Right renal pelvis (tissue), 4 donors: ENCODE data around the gene POFUT2. TPM values are rescaled to one million over a fixed set of nuclear protein-coding genes. Genes with fewer than 3 reads are reported as not detected.

Experiments
- DNase-seq, 4 donors: peaks; one replicate each; pipeline ENCODE4 v3.0.0-alpha.2; 2013; ENCODE audit warnings: low read depth in 4 of 4, low spot score in 3 of 4, missing footprints in 1 of 4
- polyA plus RNA-seq, 4 donors: library from polyadenylated mRNA; unstranded; fragments of 120-200 nt; gene quantifications; one replicate each; pipeline ENCODE4 v1.2.1, GENCODE V29; 2013; ENCODE audit not compliant: insufficient read length in 4 of 4

The POFUT2 gene
- polyA plus RNA-seq, 4 donors, result 34.6 to 42.1 (median 35.3) TPM

DNA sequence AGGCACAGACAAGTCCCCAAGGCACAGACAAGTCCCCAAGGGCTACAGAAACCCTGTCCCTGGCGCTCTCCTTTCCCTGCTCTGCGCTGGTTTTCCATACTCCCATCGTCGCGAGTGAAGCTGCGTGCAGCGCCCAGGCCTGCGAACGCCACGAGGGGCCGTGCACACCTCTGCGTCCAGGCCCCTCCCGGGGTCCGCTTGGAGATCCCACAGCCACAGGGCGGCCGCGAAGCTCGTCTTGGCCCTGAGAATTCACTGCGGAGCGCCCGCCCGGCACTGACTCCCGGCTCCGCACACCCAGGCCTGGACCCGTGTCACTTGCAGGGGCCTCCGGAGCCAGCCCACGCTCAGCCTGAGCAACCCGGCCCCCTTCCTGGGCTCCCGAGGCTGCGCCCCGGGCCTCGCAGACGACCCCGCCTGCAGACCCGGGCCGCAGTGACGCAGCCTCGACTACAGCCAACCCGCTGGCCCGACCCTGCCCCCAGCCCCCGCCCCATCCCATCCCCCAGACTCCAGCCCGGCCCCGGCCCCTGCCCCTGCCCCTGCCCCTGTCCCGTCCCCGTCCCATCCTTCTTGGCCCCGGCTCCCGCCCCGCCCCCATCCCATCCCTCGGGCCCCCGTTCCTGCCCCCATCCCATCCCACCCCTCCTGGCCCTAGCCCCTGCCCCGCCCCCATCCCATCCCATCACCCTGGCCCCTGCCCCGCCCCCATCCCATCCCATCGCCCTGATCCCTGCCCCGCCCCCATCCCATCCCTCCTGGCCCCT lies 841 bp downstream of the POFUT2 start:
- DNase-seq, result no peak

DNA sequence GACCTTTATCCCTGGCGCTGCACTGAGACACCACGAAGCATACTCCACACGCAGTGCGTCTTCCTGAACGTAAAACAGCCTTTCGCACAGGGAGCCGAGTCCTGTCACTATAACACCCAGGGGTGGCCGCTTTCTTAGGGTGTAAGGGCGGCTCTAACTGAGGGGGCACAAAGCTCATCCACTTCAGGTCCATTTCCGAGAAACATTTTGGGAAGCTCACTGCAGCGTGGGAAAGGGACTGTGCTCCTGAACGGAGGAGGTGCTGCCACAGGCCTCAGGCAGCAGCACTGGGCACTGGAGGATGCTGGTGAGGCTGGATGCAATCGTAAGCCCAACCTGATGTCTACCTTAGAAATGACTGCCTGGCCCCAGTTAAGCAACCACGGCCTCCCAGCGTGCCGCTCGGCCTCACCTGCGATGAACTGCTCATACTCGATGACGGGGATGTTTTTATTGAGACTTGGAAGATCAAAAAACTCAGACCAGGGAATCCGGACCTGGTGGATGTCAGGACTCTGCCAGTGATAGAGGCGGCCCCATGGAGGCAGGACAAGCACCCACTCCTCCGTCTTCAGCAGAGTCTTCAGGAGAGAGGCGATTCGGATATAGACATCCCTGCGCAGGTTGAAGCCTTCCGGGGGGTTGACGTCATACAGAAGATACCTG lies 2.3 kb downstream of the POFUT2 start:
- DNase-seq, result no peak

DNA sequence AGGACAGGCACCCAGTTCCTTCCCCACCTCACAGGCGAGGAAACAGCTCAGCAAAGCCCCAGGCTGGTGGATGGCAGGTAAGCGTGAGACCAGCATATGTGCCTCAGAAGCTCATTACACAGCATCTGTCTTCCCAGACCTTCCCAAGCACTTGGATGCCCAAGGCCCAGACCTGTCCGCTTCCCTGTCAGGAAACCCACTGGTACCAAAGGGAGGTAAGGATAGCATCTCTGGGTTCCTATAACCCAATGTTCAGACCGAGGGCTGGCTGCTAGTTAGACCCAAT lies 3.3 kb downstream of the POFUT2 start:
- no peak for DNase-seq

DNA sequence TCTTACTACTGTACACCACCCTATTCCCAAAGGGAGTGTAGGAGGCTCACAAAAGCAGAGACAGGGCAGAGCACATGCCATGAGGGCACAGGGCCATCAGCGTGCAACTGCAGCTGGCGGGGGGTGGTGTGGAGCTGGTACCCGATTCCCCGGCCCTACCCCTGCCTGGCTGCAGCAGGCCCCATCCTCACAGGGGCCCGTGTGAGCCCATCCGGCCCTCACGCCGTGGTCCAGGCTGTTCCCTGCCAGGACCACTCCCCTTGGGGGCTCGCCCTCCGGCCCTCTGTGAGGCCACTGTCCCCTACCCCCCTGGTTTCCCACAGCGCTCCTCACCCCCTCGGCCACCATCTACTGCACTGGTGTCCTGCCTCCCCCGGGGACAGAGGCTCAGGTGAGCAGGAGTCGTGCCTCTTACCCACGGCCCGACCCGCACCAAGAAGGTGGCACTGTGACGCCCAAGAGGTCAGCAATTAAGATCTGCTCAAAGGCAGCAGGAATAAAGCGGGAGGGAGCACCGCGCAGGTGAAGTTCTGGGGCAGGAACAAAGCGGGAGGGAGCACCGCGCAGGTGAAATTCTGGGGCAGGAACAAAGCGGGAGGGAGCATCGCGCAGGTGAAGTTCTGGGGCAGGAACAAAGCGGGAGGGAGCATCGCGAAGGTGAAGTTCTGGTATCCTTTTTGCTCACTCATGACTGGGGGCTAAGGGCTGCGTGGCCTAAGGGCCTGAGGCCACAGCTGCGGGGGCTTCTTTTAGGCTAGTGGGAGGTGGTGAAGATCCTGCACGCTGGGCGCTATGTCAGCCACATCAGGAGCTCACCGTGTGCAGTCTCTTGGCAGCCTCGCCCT lies 3.9 kb downstream of the POFUT2 start:
- DNase-seq, result no peak

DNA sequence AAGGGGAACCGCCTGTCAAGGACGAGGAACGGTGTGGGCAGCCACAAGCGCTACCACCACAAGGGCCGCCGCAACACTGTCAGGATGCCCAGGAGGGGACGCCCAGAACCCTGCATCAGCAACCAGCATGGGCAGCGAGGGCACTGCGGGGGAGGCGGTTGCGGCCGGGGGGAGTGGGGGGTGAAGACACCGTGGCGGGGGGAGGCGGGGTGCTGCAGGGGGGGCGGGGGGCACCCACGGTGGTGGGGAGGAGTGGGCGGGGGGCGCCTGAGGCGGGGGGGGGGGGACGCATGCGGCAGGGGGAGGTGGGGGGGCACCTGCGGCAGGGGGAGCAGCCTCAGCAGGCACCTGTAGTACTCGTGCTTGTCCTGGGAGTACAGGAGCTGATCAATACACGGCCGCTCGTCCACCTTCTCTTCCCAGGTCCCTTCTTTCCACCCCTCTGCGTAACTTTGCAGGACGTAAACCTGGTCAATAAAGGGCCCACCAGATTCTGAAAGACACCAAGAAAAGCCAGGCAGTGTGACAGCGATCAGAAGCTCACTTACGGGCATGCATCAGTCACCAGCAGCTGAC lies 4.6 kb downstream of the POFUT2 start:
- no peak for DNase-seq

DNA sequence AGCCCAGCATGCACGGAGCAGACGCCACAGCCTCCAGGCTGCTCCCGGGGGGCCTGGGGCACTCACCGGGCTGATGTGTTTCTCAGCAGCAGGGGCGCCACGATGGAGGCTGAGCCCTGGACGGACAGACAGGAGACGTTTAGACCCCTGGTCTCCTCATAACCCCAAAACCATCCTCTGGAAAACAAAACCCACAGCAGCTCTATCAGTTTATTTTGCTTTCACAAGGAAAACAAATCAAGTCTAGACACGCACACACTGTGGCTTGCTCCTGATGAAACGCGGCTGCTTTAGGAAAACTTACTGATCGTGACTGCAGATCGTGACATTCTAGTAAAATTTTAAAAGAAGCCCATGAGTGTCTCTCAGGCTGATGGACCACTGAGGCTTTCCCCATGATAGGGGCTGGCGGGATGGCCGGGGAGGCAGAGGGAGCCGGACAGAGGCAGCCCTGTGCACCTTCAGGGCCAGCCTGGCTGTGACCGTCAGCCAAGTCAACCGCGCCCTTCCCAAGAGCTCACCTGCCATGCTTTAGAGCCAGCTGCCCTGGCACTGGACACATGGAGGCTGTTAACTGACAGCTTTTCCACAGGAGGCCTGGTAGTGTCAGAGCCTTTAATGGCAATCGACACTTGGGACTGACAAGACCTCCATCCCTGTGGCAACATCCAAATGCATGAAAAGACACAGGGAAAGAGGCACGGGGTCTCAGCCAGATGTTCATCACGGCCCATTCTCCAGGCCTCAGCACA lies 5.2 kb downstream of the POFUT2 start:
- no peak for DNase-seq

DNA sequence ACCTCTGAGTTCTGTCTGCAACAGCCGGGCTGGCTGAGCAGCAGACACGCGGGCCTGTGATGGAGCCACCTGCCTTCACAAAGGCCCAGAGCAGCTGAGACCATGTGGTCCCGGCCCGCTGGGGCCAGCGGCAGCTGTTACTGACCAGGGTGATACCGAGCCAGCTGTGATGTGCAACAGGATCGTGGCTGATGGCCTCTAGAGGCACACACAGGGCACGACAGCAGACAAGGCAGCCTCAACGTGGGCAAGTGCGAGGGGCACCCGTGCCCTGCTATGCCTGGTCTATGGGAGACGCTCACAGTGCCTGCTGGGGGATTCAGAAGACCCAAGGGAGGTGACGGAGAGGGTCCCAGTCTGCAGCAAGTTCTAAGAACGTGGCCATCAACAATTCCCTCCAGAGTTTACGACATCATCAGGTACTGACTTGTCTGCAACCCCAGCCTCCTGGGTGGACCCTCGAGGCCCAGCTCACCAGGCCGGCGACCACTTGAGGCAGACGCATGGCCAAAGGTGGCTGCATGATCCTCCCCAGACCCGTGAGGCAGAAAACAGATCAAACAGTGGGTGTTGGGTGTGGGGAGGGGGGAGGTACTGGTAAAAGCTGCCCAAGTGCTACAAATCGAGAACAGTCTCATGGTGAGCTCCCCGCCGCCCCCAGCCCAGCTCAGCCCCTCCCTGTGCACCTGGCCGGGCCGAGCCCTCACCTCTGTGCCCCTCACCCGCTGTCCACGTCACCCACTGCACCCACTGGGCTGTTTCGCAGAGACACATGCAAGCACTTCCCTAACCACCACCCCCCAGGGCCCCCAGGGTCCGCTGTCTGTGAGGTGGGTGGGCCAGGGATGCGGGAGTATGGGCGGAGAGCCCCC lies 6.0 kb downstream of the POFUT2 start:
- DNase-seq, result no peak

DNA sequence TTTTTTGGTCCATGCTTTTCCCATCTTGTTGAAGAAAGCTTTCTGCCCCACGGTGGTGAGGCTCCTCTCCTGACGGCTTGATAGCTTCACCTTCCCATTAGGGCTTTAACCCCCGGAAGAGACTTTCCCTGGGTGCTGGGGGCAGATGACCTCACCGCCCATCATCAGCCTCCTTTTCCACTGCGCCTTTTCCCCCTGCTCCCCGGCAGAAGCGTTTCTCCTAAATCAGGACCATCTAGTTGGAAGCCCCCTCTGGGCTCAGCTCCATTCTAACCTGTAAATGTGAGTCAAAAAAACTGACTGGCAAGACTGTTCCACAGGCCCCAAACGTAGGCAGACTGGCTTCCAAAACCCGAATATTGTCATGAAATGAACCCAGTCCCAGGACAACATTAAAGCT lies 6.7 kb downstream of the POFUT2 start:
- no peak for DNase-seq

DNA sequence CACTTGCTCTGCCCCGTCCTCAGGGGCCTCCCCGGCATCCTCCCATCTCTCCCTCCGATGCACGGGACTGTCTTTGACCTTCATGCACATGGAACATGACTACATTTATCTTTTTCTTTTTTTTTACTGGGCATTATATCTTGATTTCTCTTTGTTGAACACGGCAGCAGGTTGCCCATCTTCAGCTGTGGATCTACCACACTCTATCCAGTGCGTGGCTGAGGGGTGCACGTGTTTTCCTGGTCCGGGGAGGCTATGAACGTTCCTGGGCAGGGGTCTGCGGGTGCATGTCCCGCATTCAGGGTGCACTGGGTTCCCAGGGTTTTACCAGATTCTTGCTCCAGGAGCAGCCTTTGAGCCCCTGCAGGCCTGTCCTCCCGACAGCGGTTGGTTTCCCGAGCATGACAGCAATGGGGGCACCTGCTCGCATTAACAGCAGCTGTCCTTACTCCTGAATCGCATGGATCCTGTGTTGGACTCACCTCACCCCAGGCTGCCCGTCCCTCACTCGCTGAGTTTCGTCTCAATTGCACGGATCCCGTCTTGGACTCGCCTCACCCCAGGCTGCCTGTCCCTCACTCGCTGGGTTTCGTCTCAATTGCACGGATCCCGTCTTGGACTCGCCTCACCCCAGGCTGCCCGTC lies 7.4 kb downstream of the POFUT2 start:
- DNase-seq, result no peak

DNA sequence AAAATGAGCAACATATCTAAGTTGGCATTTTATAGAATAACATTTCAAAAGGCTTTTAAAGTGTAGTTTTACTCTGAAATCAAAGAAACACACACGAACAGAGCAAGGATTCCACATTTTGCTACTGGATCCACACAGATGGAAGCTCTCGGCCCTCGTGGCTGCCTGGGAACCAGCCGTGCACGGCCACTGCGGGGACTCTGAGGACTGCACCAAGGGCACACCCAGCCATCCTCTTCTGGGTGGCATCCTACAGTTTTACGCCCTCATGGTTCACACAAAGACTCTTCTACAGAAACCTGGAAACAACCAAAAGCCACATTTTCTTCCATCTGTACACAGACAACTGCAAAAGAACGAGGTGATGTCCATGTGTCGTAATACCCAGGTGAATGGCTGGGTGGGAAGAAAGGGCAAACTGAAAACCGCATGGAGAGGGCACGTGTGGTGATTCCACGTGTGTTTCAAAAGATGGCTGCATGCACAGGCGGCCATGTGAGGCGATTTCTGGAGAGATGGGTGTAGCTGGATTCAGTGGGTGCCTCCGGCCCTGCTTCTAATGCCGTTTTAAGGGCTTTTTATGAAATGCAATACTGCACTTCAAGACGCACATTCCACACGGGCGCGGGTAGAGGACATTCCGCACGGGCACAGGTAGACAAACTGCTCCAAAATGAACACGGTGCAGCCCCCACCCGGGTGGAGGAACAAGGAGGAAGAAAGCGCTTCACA lies 8.1 kb downstream of the POFUT2 start:
- no peak for DNase-seq

DNA sequence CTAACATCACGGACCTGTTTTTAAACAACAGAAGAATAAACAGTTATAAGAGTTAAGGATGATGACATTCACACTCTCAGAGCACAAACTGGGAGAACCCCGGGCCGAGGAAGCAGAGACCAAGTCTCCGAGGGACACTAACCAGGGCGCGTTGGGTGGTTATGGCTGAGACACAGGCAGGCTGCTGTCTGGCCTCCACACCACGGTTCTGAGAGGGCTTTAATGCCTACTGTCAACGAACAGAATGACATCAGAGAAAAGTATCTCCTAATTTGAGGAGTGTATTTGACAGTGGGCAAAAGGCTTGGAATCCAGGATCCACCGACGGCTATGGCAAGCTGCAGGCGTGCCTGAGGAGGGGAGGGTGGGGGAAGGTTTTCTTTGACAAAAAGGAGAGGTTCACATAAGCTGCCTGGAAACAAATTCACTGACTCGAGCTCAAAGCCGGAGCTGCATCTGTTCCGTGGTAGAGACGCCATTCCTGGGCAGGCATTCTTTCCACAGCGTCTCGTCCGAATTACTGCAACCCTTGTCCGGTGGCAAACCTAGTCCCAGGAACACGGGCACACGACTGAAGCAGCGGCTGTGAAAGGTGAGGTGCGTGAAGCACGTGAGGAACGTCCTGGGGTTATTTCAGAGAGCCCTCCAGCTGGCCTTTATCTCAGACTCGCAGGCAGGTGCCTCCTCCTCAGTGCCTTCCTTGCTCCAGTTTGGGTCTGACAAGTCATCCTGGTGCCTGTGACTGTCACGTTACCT lies 9.4 kb downstream of the POFUT2 start:
- no peak for DNase-seq

DNA sequence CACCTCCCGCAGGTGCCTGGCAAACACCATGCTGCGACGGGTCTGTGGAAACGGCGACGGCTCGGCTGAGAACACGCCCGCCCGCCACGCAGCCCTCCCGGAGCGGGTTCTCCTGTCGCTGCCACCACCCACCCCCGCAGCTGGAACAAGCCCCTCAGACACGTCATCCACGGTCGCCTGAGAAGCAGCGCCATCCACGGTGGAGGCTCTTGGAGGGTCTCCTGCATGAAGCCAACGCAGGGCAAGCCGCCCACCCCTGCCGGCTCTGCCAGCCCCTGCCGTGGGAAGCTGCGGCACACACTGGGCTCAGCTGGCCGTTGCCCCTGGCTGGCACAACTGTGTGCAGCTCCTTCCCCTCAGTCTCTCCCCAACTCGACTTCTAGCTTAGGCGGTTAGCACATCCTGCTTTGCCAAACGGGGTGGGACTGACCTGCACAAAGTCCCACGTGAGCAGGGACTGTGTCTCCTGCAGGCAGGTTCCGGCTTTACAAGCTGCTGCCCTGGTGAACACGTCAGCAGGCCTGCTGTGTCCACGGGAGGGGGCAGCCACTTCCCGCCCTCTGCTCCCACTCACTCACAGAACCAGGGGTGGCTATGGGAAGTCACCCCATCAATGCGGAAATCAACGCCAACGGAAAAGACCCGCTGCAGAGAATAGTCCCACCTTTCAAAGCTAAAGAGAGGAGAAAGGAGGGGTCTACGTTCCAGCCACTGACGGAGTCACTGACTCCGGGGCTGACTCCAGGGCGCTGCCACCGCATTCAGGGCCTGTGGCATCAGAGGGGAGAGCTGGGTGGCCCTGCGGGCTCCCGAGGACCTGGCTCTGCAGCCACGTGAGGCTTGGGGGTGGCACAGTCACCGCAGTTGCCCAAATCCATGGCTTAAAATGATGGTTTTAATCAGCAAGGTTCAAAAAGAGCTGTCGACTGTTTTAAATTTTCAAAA lies 10.3 kb downstream of the POFUT2 start:
- DNase-seq, result no peak

DNA sequence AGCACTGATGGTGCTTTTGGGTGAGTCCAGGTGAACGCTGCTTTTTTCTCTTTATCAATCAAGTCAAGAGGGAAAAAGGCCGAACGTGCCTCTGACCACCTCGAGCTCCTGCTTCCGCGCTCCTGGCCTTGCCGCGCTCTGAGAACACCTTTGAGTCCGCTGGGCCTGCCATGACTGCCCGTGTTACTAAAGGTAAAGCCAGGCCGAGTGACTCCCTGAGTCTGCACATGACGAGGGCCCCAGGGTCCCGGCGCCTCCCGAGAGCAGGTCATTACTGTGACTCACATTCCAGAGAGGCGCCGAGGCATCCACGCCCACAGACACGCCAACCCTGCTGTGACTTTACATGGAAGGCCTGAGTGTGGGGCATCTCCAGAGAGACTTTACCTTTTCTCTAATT lies 11.1 kb downstream of the POFUT2 start:
- DNase-seq, result no peak

DNA sequence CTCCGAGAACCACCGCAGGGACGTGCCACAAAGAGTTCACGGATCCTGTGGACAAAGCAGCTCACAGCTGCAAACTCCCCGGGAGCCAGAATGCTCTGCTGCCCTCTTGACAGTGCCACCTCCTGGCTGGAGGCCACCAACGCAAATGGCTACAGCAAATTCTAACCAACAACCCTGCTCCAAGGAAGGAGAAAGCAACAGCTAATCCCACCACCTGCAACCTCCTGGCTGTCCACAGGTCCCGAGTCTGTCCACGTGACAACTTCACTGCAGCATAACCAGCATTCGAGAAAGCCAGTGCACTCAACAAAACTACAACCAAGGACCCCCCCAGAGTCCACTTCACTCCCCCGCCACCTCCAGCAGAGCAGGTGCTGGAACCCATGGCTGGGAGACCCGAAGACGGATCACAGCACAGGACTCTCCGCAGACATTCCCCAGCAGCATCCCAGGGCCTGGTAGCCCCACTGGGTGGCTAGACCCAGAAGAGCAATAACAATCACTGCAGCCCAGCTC lies 17.3 kb downstream of the POFUT2 start:
- no peak for DNase-seq

DNA sequence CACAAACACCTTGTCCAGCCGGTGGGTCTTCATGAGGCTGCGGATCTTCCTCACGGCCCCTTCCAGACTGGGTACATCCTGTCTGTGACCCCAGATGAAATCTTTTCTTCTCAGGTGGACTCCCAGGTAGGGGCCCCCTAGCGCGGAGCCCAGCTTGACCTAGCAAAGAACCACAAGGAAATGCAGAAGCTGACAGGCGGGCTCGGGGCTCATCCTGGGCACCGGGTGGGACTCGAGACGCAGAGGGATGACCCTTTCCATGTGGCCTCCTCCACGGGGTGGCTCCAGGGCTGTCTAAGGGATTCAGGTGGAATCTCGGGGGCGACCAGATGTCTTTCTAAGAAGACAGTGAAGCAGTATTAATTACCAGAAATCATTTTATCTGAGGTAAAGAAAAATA lies 17.8 kb downstream of the POFUT2 start:
- no peak for DNase-seq

DNA sequence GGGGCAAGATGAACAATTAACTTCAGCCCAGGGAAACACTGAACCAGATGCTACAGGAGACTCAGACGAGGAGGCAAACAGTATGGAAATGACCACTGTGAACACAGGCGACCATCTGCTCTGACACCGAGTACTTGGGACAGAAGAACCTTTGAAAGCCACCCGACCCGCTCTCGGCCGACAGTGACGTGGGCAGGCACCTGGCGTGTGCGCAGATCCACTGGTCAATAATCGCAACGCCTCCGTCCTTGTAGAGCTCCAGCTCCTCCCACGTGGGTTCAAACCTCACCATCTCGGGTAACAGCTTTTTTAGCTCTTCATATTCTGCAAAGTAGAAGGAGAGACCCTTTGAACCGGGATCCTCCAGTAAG lies 20.3 kb downstream of the POFUT2 start:
- no peak for DNase-seq
